NCI-H1417 treated with DMSO at 0.1 percent for 48 hours (cell line): ENCODE results near the gene MKRN2OS.

Source experiments
- DNase-seq: peaks from one replicate; lab custom pipeline; 2025; lab: John Stamatoyannopoulos, UW

The MKRN2OS gene, protein sequence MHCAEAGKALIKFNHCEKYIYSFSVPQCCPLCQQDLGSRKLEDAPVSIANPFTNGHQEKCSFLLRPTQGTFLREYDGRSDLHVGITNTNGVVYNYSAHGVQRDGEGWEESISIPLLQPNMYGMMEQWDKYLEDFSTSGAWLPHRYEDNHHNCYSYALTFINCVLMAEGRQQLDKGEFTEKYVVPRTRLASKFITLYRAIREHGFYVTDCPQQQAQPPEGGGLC

DNA sequence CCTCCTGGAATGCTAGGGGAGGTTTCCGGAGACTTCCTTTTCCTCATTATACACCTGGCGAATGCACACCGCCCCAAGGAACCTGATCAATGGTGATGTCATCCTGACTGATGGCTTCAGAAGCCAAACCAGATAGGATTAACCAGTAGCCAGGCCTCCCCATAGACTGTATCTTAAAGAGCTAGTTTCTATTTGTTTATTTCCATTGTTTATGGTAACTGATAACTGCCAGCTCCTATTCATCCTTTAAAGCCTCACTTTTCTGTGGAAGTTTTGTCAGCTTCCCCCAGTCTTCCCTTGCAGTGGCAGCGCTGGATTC lies at the start of gene MKRN2OS:
MKRN2OS (minus strand) TSS at position 27 of the 319 bp plus-strand sequence. CDS start 35 bp downstream, outside the sequence.
- DNase-seq, result no peak

DNA sequence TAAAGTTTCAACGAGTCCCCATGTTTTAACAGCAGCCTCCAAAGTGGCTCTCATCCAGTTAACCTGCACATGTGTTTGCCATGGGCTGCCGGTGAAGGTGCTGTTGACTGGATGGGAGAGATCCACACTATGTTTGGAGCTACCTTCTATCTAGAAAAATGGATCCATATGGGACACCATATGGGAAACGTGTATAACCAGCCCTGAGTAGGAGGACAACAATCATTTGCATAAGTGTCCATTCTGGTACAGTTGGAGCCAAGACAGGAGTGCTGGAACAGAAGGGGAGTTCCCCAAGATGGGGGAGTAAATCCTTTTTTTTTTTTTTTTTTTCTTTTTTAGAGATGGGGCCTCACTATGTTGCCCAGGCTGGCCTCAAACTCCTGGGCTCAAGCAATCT lies 48.2 kb upstream of the MKRN2OS start:
- no peak for DNase-seq

DNA sequence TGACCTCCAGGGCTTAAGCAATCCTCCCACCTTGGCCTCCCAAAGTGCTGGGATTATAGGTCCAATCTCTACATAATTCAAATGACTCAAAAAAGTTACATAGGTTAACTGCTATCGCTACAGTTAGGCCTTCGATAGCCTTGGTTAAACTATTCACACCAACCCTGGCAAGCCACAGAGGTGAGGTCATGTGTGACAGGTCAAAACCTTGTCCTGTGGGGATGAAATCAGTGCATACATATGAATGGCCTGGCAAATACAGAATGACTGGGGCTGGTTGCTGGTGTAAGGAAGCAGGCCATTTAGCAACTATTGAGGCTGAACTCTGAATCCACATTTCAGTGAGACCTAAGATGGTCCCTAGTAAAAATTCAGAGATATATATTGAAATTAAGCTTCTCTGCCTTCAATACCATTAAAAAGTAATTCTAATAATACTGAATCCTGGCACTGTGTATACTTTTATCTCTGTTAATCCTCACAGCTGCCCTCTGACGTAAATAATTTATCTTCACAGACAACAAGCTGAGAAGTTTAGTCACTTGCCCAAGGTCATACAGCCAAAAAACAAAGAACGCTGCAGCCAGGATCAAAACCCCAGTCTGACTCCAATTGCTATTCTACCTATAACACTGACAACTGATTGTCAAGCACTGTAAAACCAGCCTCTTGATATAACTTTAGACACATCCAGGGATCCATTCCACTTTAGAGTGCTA lies 46.9 kb upstream of the MKRN2OS start:
- no peak for DNase-seq

DNA sequence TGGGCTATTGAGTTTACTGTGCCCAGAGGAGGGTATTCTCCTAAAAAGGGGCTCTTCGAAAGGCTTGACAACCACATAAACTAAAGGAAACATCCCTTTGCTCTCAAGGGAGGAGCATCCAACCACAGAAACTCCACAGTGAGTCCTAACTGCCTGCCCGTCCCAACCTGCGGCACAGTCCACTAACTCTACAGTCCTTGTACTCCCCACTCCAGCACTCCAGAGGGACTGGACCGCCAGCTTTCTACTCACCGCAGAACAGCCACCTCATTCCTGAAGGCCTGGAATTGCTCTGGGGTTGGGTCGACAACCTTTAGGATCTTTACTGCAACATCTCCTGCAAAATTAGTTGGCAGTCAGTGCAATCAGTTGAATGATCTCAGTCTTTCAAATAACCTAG lies 46.2 kb upstream of the MKRN2OS start:
- no peak for DNase-seq

DNA sequence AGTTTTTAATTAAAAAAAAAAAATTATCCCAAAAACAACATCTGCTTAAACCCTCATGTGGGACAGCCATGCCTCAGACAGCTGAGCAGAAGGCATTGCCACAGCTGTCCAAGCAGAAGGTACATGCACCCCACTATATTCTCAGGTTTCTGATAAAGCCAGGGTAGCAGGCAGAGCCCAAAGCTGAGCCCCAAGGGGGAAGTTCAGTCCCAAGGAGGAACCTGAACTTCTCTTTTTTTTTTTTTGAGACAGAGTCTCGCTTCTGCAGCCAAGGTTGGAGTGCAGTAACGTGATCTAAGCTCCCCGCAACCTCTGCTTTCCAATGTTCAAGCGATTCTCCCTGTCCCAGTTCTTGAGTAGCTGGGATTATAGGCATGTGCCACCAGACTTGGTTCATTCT lies 44.8 kb upstream of the MKRN2OS start:
- DNase-seq, result no peak

DNA sequence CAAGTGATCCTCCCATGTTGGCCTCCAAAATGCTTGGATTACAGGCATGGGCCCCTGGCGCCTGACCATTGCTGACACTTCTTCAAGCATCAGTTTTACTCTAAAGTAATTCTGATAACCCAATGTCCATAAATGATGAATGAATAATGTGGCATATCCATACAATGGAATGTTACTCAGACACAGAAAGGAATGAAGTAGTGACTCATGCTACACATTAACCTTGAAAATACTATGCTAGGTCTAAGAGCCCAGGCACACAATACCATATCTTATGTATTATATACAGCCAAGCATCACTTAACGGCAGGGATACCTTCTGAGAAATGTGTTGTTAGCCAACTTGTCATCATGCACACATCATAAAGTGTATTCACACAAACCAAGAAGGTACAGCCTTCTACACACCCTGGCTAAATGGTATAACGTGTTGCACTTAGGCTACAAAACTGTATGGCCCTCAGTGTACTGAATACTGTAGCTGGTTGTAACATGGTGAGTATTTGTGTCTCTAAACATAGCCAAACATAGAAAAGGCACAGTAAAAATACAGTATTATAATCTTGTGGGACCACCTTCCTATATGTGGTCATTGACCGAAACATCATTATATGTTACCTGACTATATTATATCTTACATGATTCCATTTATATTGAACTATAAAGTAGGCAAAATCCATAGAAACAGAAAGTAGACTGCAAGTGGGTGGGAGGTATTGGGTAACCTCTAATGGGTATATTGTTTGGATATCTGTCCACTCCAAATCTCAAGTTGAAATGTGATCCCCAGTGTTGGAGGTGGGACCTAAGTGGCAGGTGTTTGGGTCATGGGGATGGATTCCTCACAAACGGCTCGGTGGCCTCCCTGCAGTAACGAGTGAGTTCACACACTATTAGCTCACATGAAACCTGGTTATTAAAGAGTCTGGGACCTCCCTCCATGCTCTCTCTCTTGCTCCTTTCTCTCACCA lies 43.0 kb upstream of the MKRN2OS start:
- DNase-seq, result no peak

DNA sequence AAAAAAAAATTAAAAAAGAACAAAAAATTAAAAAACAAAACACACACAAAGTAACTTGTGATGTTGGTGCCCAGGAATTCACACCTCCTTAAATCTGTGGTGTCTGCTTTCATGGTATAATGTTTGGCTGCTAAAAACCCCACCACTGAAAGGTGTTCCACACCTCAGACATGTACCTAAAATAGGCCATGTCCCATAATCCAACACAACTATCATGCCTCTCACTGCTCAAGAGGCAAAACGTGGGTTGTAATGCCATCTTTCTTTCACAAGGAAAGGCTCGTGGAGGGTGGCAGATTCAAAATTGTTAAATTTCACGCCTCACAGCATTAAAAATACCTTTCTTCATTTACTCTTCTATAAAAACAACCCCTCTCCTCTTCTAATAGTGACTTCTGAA lies 41.1 kb upstream of the MKRN2OS start:
- DNase-seq, result no peak

DNA sequence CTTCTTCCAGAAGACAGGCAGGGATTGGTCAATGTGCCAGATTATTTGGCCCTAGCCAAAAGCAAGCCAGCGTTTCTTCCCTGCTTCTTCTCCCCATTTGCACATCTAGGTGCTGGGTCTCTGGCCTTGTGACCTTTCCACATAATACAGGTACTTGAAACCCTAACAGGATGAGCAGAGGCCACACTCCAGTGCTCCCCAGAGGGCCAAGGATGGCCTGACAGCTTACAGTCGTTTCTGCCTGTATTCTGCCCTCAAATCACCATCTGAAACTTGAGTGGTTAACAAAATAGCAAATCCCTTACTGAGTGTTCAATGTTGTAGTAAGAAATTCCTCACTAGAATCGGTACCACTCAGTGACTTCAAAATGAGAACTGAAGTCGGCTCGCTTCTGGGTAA lies 40.7 kb upstream of the MKRN2OS start:
- no peak for DNase-seq

DNA sequence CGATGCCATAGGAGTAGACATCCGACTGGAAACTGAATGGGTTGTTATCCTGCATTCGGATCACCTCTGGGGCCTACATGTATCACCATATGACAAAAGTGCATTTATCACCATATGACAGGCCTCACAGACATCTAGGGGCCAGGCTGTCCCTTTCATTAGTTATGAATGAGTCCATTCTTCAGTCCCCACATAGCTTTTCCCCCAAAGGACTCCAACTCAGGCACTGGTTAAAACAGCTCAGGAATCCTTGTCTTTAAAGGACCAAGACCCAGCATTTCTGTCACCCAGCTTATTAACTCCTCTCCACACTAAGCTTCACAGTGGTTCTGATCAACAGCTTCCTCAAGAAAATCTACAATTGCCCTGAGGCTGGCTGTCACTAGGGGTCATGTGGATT lies 39.9 kb upstream of the MKRN2OS start:
- no peak for DNase-seq

DNA sequence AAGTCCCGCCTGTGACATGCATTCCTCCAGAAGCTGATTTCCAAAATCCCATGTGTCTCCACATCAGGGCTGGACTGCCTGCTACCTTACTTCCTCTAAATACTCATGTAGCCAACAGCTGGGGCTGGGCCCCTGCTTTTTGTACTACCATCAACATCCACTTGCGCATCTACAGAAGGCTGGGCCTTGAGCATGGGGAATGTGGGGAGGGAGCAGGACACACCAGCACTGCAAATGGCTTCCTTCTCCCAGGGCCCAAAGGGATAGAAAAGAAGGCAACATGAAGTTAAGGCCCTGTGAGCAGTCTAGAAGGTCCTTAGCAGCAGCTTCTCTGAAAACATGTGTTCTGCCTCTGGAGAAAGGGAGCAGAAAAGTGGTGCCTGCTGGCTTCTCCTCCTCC lies 38.8 kb upstream of the MKRN2OS start:
- DNase-seq, result no peak

DNA sequence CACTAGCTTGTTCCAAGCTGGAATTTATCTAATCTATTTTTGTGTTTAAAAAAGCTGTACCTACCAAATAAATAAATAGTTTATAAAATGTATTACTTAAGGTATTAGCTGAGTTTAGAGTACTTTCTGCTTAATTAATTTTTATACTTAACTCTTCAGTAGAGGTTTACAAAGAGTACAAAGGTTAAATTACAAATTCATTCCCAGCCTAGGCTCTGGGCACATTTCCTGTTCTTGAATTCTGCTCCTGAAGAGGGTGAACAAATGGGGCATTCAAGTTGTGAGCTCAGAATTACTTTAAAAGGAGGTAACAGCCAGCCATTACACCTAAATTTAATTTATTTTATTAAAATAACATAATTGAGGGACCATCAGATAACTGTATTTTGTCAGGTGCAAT lies 38.0 kb upstream of the MKRN2OS start:
- DNase-seq, result no peak

DNA sequence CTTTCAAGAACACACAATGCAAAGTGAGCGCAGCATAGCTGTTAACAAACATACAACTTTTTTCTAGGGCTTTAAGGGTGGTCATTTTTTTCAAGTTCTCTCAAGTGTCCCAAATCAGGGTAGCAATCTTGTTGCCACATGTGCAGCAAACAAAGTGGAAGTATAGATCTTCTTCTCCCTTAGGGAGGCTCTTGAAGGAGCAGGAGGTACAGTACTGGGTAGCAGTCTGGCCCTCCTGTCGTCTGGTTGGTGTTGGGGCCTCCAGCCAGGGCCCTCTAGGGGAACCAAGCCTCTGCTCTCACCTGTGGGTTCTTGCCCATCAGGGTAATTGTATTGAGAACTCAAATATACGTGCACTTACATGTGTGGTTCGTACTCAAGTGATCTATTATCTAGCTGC lies 37.4 kb upstream of the MKRN2OS start:
- no peak for DNase-seq

DNA sequence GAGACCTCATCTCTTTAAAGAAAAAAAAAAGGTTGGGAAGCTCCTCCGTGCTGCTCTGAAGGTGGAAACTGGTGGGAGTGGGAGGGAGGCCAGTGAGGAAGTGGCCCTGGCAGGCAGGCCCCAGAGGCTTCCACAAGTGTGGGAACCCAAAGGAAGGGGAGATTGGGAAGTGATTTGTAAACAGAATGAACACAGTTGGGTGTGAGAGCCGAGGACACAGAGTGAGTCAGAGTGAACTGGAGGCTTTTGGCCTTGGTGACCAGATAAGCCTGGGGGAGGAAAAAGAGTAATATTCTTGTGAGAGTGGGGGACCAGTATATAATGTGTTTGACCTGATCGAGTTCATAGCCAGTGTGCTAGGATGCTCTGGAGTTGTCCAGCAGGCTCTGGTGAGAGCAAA lies 34.6 kb upstream of the MKRN2OS start:
- DNase-seq, result no peak

DNA sequence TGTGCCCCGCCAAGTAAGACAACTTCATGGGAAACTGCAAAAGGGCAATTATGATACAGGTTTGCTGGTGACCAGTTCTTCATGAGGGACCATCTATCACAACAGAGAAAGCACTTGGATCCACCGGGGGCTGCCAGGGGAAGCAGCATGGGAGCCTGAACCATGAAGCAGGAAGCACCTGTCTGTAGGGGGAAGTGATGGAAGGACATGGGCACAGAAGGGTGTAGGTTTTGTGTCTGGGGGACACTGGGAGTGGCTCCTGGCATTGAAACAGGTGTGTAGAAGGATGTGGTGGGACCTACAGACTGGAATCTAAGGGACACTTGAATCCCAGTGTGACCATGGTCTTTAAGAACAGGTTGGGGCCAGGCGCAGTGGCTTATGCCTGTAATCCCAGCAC lies 34.2 kb upstream of the MKRN2OS start:
- DNase-seq, result no peak

DNA sequence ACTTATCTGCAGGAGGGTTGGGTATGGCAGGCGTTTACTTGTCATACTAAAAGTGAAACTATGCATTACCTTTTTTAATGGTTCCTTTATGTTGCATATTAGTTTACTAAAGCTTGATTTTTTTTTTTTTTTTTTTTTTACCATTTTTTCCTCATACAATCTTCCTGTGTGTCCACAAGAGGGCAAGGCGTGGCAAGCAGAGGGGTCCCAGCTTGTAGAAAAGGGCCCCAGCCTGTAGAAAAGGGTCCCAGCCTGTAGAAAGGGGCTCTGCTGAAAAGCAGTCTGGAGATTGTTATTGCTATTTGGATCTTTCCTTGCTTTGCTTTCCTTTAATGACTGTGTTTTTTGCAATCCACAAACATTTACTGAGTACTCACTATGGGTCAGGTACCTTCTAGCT lies 33.4 kb upstream of the MKRN2OS start:
- DNase-seq, result no peak

DNA sequence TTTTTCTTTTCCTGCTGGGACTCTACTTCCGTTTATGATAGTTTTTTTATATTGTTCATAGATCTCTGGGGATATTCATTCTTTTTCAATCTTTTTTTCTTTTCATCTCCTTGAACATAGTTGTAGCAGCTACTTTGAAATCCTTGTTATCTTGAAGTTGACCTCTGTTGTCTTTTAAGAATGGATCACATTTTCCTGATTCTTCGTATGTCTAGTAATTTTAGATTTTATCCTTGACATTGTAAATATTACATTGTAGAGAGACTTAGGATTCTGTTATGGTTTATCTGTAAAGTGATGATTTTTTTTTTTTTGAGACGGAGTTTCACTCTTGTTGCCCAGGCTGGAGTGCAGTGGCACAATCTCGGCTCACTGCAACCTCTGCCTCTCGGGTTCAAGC lies 32.1 kb upstream of the MKRN2OS start:
- DNase-seq, result no peak

DNA sequence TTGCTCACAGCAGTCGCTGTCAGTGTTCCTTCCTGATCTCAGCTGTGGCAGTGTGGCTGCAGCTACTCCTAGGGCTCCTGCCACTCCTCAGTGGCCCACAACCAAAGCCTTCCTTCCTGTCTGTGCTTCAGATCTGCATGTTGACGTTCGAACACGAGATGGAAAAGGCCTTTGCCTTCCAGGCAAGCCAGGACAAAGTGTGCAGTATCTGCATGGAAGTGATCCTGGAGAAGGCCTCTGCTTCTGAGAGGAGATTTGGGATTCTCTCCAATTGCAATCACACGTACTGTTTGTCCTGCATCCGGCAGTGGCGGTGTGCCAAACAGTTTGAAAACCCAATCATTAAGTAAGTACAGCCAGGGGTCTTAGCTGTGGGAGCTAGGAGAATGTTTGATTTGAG lies 29.4 kb upstream of the MKRN2OS start:
- DNase-seq, result no peak

DNA sequence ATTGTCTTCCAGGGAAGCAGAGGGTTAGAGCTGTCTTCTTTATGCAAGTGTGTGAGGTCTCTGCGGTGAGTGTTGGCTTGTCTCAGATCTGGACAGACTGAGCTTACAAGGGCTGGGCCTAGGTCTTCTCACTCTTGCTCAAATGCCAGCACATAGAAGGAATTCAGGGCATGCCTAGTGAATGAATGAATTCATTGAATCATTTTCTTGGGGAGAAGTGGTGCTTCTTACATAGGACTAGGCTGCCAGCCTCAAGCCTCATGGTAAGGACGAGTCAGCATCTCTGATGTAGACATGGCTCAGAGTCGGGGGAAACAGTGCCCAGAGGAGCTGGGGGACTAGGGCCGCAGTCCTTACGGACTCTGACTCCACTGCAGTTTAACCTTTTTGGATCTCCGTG lies 28.8 kb upstream of the MKRN2OS start:
- no peak for DNase-seq

DNA sequence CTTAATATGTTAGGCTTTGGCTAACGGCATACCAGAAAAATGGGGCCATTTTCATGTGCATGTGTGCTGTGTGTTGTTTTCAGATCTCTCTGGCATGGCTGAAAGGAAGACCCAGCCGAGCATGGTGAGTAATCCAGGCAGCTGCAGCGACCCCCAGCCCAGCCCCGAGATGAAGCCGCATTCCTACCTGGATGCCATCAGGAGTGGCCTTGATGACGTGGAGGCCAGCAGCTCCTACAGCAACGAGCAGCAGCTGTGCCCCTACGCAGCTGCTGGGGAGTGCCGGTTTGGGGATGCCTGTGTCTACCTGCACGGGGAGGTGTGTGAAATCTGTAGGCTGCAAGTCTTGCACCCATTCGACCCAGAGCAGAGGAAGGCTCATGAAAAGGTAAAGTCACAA lies 26.7 kb upstream of the MKRN2OS start:
- DNase-seq, result no peak

DNA sequence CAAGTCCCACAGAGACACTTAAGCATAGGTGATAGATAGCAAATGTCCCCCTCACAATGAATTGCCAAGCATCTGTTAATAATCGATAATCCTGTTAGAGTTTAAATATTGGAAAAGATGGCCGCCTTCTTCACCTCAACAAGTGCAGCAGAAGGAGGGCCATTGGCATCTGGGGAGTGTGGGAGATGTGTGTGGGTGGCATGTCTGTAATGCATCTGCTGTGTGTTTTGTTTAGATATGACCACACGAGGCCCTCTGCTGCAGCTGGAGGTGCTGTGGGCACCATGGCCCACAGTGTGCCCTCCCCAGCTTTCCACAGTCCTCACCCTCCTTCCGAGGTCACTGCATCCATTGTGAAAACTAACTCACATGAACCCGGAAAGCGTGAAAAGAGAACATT lies 24.5 kb upstream of the MKRN2OS start:
- no peak for DNase-seq

DNA sequence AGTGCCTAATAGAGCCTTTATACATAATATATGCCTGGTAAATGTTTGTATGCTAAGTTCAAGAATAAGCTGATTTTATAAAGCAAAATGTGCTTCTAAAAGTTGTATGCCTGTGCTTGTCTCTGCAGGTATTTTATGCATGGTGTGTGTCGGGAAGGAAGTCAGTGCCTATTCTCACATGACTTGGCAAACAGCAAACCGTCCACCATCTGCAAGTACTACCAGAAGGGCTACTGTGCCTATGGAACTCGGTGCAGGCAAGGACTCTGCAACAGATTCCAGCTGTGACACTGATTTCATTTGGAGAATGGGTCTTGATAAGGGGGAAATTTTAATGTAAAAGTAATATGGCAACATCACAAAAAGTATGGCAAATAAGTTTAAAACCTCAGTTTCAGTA lies 23.4 kb upstream of the MKRN2OS start:
- no peak for DNase-seq

DNA sequence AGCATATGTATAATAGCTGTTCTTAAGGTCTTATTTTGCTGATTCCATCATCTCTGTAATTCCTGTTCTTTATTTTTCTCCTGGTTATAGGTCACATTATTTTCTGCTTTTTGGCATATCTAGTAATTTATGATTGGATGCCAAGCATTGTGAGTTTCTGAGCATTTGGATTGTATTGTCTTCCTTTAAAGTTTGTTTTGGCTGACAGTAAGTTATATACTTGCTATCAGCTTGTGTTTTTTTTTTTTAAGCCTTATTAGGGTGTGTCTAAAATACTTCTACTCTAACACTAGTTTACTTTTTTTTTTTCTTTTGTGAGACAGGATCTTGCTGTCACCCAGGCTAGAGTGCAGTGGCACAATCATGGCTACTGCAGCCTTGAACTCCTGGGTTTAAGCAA lies 21.7 kb upstream of the MKRN2OS start:
- no peak for DNase-seq

DNA sequence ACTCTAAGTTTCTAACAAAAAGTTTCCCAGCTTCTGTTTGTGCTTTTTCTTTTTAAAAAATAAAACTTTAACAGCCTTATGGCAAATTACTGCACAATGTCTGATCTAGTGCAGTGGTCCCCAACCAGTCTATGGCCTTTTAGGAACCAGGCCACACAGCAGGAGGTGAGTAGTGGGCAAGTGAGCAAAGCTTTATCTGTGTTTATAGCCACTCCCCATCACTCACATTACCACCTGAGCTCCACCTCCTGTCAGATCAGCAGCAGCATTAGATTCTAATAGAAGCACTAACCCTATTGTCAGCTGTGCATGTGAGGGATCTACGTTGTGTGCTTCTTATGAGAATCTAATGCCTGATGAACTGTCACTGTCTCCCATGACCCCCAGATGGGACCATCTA lies 17.2 kb upstream of the MKRN2OS start:
- no peak for DNase-seq
